HG02884 (cell line): Measurements from ENCODE around the gene FLRT1.
A peak's percentile ranks its signal among the peaks of the same experiment; 100 is the strongest.

Source experiments
- ATAC-seq: cut with Tn5 transposase; IDR thresholded peaks from one replicate; pipeline ENCODE4 v1.9.1; 2021; ENCODE audit warnings: mild to moderate bottlenecking, moderate library complexity; ENCODE audit not compliant: unreplicated experiment

The FLRT1 gene

GRCh38 chr11:64035576-64035975 is at the start of gene FLRT1:
FLRT1 (plus strand) TSS chr11:64035931; CDS start chr11:64116268, 80,337 bp downstream.
- ATAC-seq, result no peak

GRCh38 chr11:63986156-63986931 is 49.4 kb upstream of the FLRT1 start, which contains the start of gene OTUB1:
OTUB1 (plus strand) TSS chr11:63986438; CDS start chr11:63986457, 19 bp downstream.
- ATAC-seq, result peak; percentile 82

GRCh38 chr11:63986932-63987513 is 48.7 kb upstream of the FLRT1 start:
- ATAC-seq, result no peak

GRCh38 chr11:63991558-63991957 is 44.2 kb upstream of the FLRT1 start:
- no peak for ATAC-seq

GRCh38 chr11:63993100-63993499 is 42.6 kb upstream of the FLRT1 start:
- no peak for ATAC-seq

- no peak for ATAC-seq
These were observed 41.7 kb upstream of the FLRT1 start for GRCh38 chr11:63993993-63994392.

- ATAC-seq, result no peak
These were observed 39.2 kb upstream of the FLRT1 start for GRCh38 chr11:63996512-63996911.

- ATAC-seq, result no peak
These were observed 38.5 kb upstream of the FLRT1 start for GRCh38 chr11:63997104-63997700.

- ATAC-seq, result no peak
These were observed 37.9 kb upstream of the FLRT1 start for GRCh38 chr11:63997801-63998337.

GRCh38 chr11:63998558-63999348 is 37.0 kb upstream of the FLRT1 start:
- no peak for ATAC-seq

GRCh38 chr11:63999349-64000025 is 36.2 kb upstream of the FLRT1 start:
- ATAC-seq, result no peak

GRCh38 chr11:64000026-64000739 is 35.5 kb upstream of the FLRT1 start:
- ATAC-seq, result no peak

GRCh38 chr11:64000740-64001483 is 34.8 kb upstream of the FLRT1 start:
- ATAC-seq, result no peak

- no peak for ATAC-seq
These were observed 34.0 kb upstream of the FLRT1 start for GRCh38 chr11:64001484-64002420.

- no peak for ATAC-seq
These were observed 31.7 kb upstream of the FLRT1 start for GRCh38 chr11:64003807-64004589.

GRCh38 chr11:64004590-64004984 is 31.1 kb upstream of the FLRT1 start:
- no peak for ATAC-seq

GRCh38 chr11:64005691-64006090 is 30.0 kb upstream of the FLRT1 start:
- no peak for ATAC-seq
